Measurements from ENCODE around the gene OR2M5. TPM values are rescaled to one million over a fixed set of nuclear protein-coding genes. Genes with fewer than 3 reads are reported as not detected.

Gene OR2M5
- total RNA-seq, 1 donor from 2014 or later = not detected

Other genes starting within 250 kb of the OR2M5 start
- not detected for gene OR2W3, start 249.6 kb upstream of the OR2M5 start, total RNA-seq
- gene OR2T8, start 224.9 kb upstream of the OR2M5 start, total RNA-seq = not detected
- not detected for gene OR2AJ1, start 220.3 kb upstream of the OR2M5 start, total RNA-seq
- not detected for gene OR2L8, start 196.3 kb upstream of the OR2M5 start, total RNA-seq
- not detected for gene OR2AK2, start 179.9 kb upstream of the OR2M5 start, total RNA-seq
- gene OR2L5, start 131.5 kb upstream of the OR2M5 start, total RNA-seq = not detected
- 0.05 TPM for gene OR2L2, start 115.1 kb upstream of the OR2M5 start, total RNA-seq
- not detected for gene OR2L3, start 98.3 kb upstream of the OR2M5 start, total RNA-seq
- gene OR2L13, start 50.0 kb upstream of the OR2M5 start, total RNA-seq = not detected
- gene OR2M2, start 29.7 kb downstream of the OR2M5 start, total RNA-seq = not detected
- gene OR2M3, start 52.1 kb downstream of the OR2M5 start, total RNA-seq = not detected
- gene OR2M4, start 86.3 kb downstream of the OR2M5 start, total RNA-seq = not detected
- not detected for gene OR2T33, start 132.8 kb downstream of the OR2M5 start, total RNA-seq
- gene OR2T12, start 158.3 kb downstream of the OR2M5 start, total RNA-seq = not detected
- gene OR2M7, start 179.4 kb downstream of the OR2M5 start, total RNA-seq = not detected
- gene OR14C36, start 203.6 kb downstream of the OR2M5 start, total RNA-seq = not detected
- gene OR2T4, start 216.5 kb downstream of the OR2M5 start, total RNA-seq = not detected
- gene OR2T6, start 230.6 kb downstream of the OR2M5 start, total RNA-seq = not detected